Adrenal gland (tissue), 12 donors: Measurements from ENCODE around the gene RALGAPA2. TPM values are rescaled to one million over a fixed set of nuclear protein-coding genes. Genes with fewer than 3 reads are reported as not detected.

ENCODE experiments used
- DNase-seq, 7 donors: peaks; one replicate each; pipeline ENCODE4 v3.0.0-alpha.2; 2019 to 2020
- H3K27ac ChIP-seq, 5 donors: fragments of 200-600 bp; sonication (generic) in 4 of 5; 1 replicate in 3 of 5; 2 replicates in 2 of 5; pipeline versions ENCODE4 v1.5.1 to v1.8.0; 2016 to 2020; ENCODE audit warnings: mild to moderate bottlenecking in 1 of 5
- H3K27me3 ChIP-seq: fragments of 200-600 bp; 2 replicates; pipeline ENCODE4 v1.8.0; 2021
- H3K36me3 ChIP-seq, 2 donors: fragments of 200-600 bp; replicated peaks in 1 of 2; 1 replicate in 1 of 2; 2 replicates in 1 of 2; pipeline versions ENCODE4 v1.5.1 to v1.8.0; 2018 to 2022
- H3K4me1 ChIP-seq, 2 donors: fragments of 200-600 bp; replicated peaks in 1 of 2; 1 replicate in 1 of 2; 2 replicates in 1 of 2; pipeline versions ENCODE4 v1.5.1 to v1.8.0; 2018 to 2021
- H3K4me3 ChIP-seq, 4 donors: fragments of 200-600 bp; sonication (generic) in 3 of 4; one replicate each; pipeline ENCODE4 v1.5.1; 2016 to 2018
- H3K9me3 ChIP-seq, 3 donors: fragments of 200-600 bp; sonication (generic) in 1 of 3; replicated peaks in 1 of 3; 1 replicate in 2 of 3; 2 replicates in 1 of 3; pipeline versions ENCODE4 v1.5.1 to v1.8.0; 2016 to 2021
- CTCF ChIP-seq, 6 experiments: fragments of 450-650 bp in 4 of 6; fragments of 200-600 bp in 2 of 6; sonication (generic) in 1 of 6; IDR thresholded peaks; 1 replicate in 5 of 6; 2 replicates in 1 of 6; pipeline versions ENCODE4 v1.5.1 to v1.8.0; 2016 to 2021; ENCODE audit warnings: antibody characterized with exemption in 6 of 6, mild to moderate bottlenecking in 2 of 6, moderate library complexity in 1 of 6
- POLR2A ChIP-seq, 2 donors: fragments of 450-650 bp; IDR thresholded peaks; one replicate each; pipeline ENCODE4 v1.6.1; 2017; ENCODE audit warnings: antibody characterized with exemption in 2 of 2, mild to moderate bottlenecking in 2 of 2, moderate library complexity in 1 of 2
- WGBS, 4 donors: extraction: QIAGEN DNeasy Blood & Tissue Kit in 2 of 4; methylation state at CpG; one replicate each; pipeline versions ENCODE4 v1.1.5 to v1.1.7; 2013 to 2017; 5-methylcytosine and 5-hydroxymethylcytosine counted together
- intact Hi-C, 2 donors: fragments of 100-400 bp; cut with DNase I; formaldehyde crosslinking; loops; one replicate each; pipeline versions ENCODE4 v1.14.1 to v1.15.0; 2022 to 2023
- polyA plus RNA-seq, 3 donors: library from polyadenylated mRNA; stranded (reverse); fragments of 200-250 nt in 2 of 3; fragments of 350-450 nt in 1 of 3; fragmentation: Illumina TruSeq in 1 of 3; extraction: RNeasy Lipid Tissue Mini Kit (QIAGEN cat#74804) in 1 of 3; gene quantifications; one replicate each; pipeline ENCODE4 v1.2.3, GENCODE V29; 2013 to 2014
- total RNA-seq, 9 donors: library from RNA; depleted of rRNA in 4 of 9; stranded (reverse); fragments of >200 nt in 4 of 9; fragments of 120-200 nt in 1 of 9; fragmentation: NEBNext Ultra II Directional in 1 of 9; extraction: Animal tissue kit (Norgen Biotek cat#: 25700) in 1 of 9; gene quantifications; one replicate each; pipeline versions ENCODE4 v1.1.0 to v1.2.4, GENCODE V29; 2013 to 2023
- donor health status: healthy with polysubstance abuse.
- donor health status: Bipolar disorder and iron deficiency.
- donor health status: DM: yes; HTN: yes; CAD: no.
- donor health status: DM: no; HTN: no; CAD: no.
- donor health status: DM: no; HTN: no; CAD: no.
- donor health status: DM: yes; HTN: yes; CAD: no.

Gene RALGAPA2
- total and polyA plus RNA-seq, 12 donors, result 3.7 to 39.6 (median 20.7) TPM

GRCh38 chr20:20611167-20611566 is 101.3 kb downstream of the RALGAPA2 start:
- no peaks in the 10 kb centered on the region for H3K27me3 ChIP-seq
- H3K36me3 ChIP-seq, result peaks cover 0 to 8% of the 10 kb centered on the region in 2 donors
- WGBS, 4 donors, result 60 to 86% (median 79%) methylated on average over 1 of the region's 1 CpG
- intact Hi-C loops, result no loop called here
- no peak overlapping the region for H3K27ac ChIP-seq
- TF ChIP-seq POLR2A (IDR thresholded peaks at IDR 0.05) (no peak), CTCF (IDR thresholded peaks at IDR 0.05) (no peak)
- H3K4me1 ChIP-seq, result no peaks in the 10 kb centered on the region
- no peak overlapping the region for H3K4me3 ChIP-seq
- H3K9me3 ChIP-seq, result no peaks in the 10 kb centered on the region
- no peak for DNase-seq

- no peak for DNase-seq
- no peak overlapping the region for H3K4me3 ChIP-seq
- no peak overlapping the region for H3K27ac ChIP-seq
- TF ChIP-seq POLR2A (IDR thresholded peaks at IDR 0.05) (no peak), CTCF (IDR thresholded peaks at IDR 0.05) (no peak)
- no peaks in the 10 kb centered on the region for H3K27me3 ChIP-seq
- H3K36me3 ChIP-seq, result no peaks in the 10 kb centered on the region
- H3K4me1 ChIP-seq, result no peaks in the 10 kb centered on the region
- intact Hi-C loops, result no loop called here
- WGBS, 4 donors, result 92 to 98% (median 95%) methylated on average over 6 of the region's 6 CpGs
- H3K9me3 ChIP-seq, result no peaks in the 10 kb centered on the region
Observed at GRCh38 chr20:20609522-20609921, 102.9 kb downstream of the RALGAPA2 start.

- Histone ChIP-seq H3K27me3 (no peaks in the 10 kb centered on the region), H3K9me3 (no peaks in the 10 kb centered on the region), H3K4me1 (no peaks in the 10 kb centered on the region), H3K36me3 (no peaks in the 10 kb centered on the region), H3K4me3 (no peak overlapping the region), H3K27ac (no peak overlapping the region)
- 93 to 99% (median 96%) methylated on average over 4 of the region's 4 CpGs for WGBS, 4 donors
- DNase-seq, result no peak
- TF ChIP-seq POLR2A (IDR thresholded peaks at IDR 0.05) (no peak), CTCF (IDR thresholded peaks at IDR 0.05) (no peak)
- intact Hi-C loops, result no loop called here
Observed at GRCh38 chr20:20608641-20609040, 103.8 kb downstream of the RALGAPA2 start.

GRCh38 chr20:20608041-20608440 is 104.4 kb downstream of the RALGAPA2 start:
- TF ChIP-seq POLR2A (IDR thresholded peaks at IDR 0.05) (no peak), CTCF (IDR thresholded peaks at IDR 0.05) (no peak)
- H3K27me3 ChIP-seq, result no peaks in the 10 kb centered on the region
- no peak overlapping the region for H3K27ac ChIP-seq
- H3K36me3 ChIP-seq, result no peaks in the 10 kb centered on the region
- WGBS, 4 donors, result 94 to 100% (median 96%) methylated on average over 1 of the region's 1 CpG
- intact Hi-C loops, result no loop called here
- no peaks in the 10 kb centered on the region for H3K4me1 ChIP-seq
- no peaks in the 10 kb centered on the region for H3K9me3 ChIP-seq
- no peak for DNase-seq
- H3K4me3 ChIP-seq, result no peak overlapping the region
